Measurements from ENCODE around the gene LMNB1. TPM values are rescaled to one million over a fixed set of nuclear protein-coding genes. Genes with fewer than 3 reads are reported as not detected.
"Not testable (repeated sequence)": the region's sequence is repeated elsewhere in the genome, so short reads cannot be mapped to it uniquely, and the experiment has no call there.

Gene LMNB1
- total and polyA plus RNA-seq, 2 donors: 27.2 to 120 TPM

DNA sequence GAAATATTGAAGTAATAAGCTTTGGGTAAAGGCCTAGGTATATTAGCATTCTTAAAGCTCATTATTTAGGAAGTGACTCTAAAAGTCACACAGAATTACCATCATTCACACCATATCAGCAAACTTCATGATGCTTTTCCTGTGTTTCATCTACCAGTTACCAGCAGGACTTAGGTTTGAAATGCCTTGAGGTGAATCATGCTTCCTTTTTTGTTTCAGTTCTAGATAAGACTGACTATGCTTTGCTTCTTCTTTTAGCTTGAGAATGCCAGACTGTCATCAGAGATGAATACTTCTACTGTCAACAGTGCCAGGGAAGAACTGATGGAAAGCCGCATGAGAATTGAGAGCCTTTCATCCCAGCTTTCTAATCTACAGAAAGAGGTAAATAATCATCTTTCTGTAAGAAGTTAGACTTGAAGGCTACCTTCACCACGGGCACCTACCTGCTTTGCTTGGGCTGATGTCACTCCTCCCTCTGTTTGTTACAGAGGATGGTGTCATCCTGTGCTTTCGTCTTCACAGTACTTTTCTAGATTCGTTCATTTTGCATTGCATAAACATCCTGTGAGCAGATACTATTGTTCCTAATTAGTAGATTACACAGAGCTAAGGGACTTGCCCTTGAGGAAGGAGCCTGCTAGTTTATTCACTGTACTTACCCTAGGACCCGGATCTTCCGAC lies 34.7 kb downstream of the LMNB1 start:
- peaks cover 42 to 89% of the 10 kb centered on the region in 2 donors for H3K36me3 ChIP-seq (ENCODE audit: control insufficient read depth in 2 of 2, insufficient read depth in 2 of 2, low read length in 1 of 2)
- peak in 1 of 9 donors; percentile 27 for DNase-seq (ENCODE audit: low read depth in 6 of 9, low spot score in 9 of 9)
- H3K4me1 ChIP-seq (ENCODE audit: control insufficient read depth in 2 of 2, insufficient read depth in 2 of 2, low read length in 2 of 2): no peaks in the 10 kb centered on the region
- H3K27me3 ChIP-seq (ENCODE audit: control insufficient read depth in 2 of 2, insufficient read depth in 1 of 2, low read length in 1 of 2): no peaks in the 10 kb centered on the region
- no peaks in the 10 kb centered on the region for H3K9me3 ChIP-seq (ENCODE audit: control insufficient read depth in 2 of 2, insufficient read depth in 1 of 2, low read length in 1 of 2)
- H3K27ac ChIP-seq (ENCODE audit: low read depth in 1 of 2, low read length in 1 of 2): peak overlapping the region; percentile 46 to 64
- 90% methylated on average over 6 of the region's 6 CpGs for WGBS
- H3K4me3 ChIP-seq (ENCODE audit: low read length in 2 of 2): no peak overlapping the region

- no peak for DNase-seq (ENCODE audit: low read depth in 6 of 9, low spot score in 9 of 9)
- Histone ChIP-seq H3K36me3 (ENCODE audit: control insufficient read depth in 2 of 2, insufficient read depth in 2 of 2, low read length in 1 of 2) (peaks cover 44 to 90% of the 10 kb centered on the region in 2 donors), H3K4me1 (ENCODE audit: control insufficient read depth in 2 of 2, insufficient read depth in 2 of 2, low read length in 2 of 2) (no peaks in the 10 kb centered on the region), H3K4me3 (ENCODE audit: low read length in 2 of 2) (no peak overlapping the region), H3K9me3 (ENCODE audit: control insufficient read depth in 2 of 2, insufficient read depth in 1 of 2, low read length in 1 of 2) (no peaks in the 10 kb centered on the region), H3K27ac (ENCODE audit: low read depth in 1 of 2, low read length in 1 of 2) (peak overlapping the region; percentile 46 to 61), H3K27me3 (ENCODE audit: control insufficient read depth in 2 of 2, insufficient read depth in 1 of 2, low read length in 1 of 2) (no peaks in the 10 kb centered on the region)
- 75% methylated on average over 4 of the region's 4 CpGs for WGBS
These were observed 35.2 kb downstream of the LMNB1 start for GRCh38 chr5:126812199-126812570.

DNA sequence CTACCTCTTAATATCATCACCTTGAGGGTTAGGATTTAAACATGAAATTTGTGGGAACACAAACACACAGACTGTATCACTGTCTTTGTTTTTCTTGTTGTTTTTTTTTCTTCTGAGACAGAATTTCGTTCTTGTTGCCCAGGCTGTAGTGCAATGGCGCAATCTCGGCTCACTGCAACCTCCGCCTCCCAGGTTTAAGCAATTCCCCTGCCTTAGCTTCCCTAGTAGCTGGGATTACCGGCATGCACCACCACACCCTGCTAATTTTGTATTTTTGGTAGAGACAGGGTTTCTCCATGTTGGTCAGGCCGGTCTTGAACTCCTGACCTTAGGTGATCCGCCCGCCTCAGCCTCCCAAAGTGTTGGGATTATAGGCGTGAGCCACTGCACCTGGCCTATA lies 36.9 kb downstream of the LMNB1 start:
- not testable (repeated sequence) for H3K4me1 ChIP-seq (ENCODE audit: control insufficient read depth in 2 of 2, insufficient read depth in 2 of 2, low read length in 2 of 2); H3K9me3 ChIP-seq (ENCODE audit: control insufficient read depth in 2 of 2, insufficient read depth in 1 of 2, low read length in 1 of 2); H3K4me3 ChIP-seq (ENCODE audit: low read length in 2 of 2); H3K27me3 ChIP-seq (ENCODE audit: control insufficient read depth in 2 of 2, insufficient read depth in 1 of 2, low read length in 1 of 2); DNase-seq (ENCODE audit: low read depth in 6 of 9, low spot score in 9 of 9); H3K27ac ChIP-seq (ENCODE audit: low read depth in 1 of 2, low read length in 1 of 2)
- WGBS: 96% methylated on average over 9 of the region's 9 CpGs
- H3K36me3 ChIP-seq (ENCODE audit: control insufficient read depth in 2 of 2, insufficient read depth in 2 of 2, low read length in 1 of 2): peaks cover 44 to 94% of the 10 kb centered on the region in 2 donors

GRCh38 chr5:126814721-126815404 lies 37.9 kb downstream of the LMNB1 start:
- H3K4me3 ChIP-seq (ENCODE audit: low read length in 2 of 2): no peak overlapping the region
- H3K4me1 ChIP-seq (ENCODE audit: control insufficient read depth in 2 of 2, insufficient read depth in 2 of 2, low read length in 2 of 2): no peaks in the 10 kb centered on the region
- no peaks in the 10 kb centered on the region for H3K9me3 ChIP-seq (ENCODE audit: control insufficient read depth in 2 of 2, insufficient read depth in 1 of 2, low read length in 1 of 2)
- no peak overlapping the region for H3K27ac ChIP-seq (ENCODE audit: low read depth in 1 of 2, low read length in 1 of 2)
- DNase-seq (ENCODE audit: low read depth in 6 of 9, low spot score in 9 of 9): no peak
- H3K36me3 ChIP-seq (ENCODE audit: control insufficient read depth in 2 of 2, insufficient read depth in 2 of 2, low read length in 1 of 2): peaks cover 46 to 90% of the 10 kb centered on the region in 2 donors
- no peaks in the 10 kb centered on the region for H3K27me3 ChIP-seq (ENCODE audit: control insufficient read depth in 2 of 2, insufficient read depth in 1 of 2, low read length in 1 of 2)
- 94% methylated on average over 2 of the region's 2 CpGs for WGBS

GRCh38 chr5:126816649-126817048 lies 39.7 kb downstream of the LMNB1 start:
- no peaks in the 10 kb centered on the region for H3K27me3 ChIP-seq (ENCODE audit: control insufficient read depth in 2 of 2, insufficient read depth in 1 of 2, low read length in 1 of 2)
- no peak overlapping the region for H3K4me3 ChIP-seq (ENCODE audit: low read length in 2 of 2)
- no peak for DNase-seq (ENCODE audit: low read depth in 6 of 9, low spot score in 9 of 9)
- 98% methylated on average over 8 of the region's 8 CpGs for WGBS
- peaks cover 0 to 1% of the 10 kb centered on the region in 2 donors for H3K9me3 ChIP-seq (ENCODE audit: control insufficient read depth in 2 of 2, insufficient read depth in 1 of 2, low read length in 1 of 2)
- H3K27ac ChIP-seq (ENCODE audit: low read depth in 1 of 2, low read length in 1 of 2): no peak overlapping the region
- peaks cover 46 to 91% of the 10 kb centered on the region in 2 donors for H3K36me3 ChIP-seq (ENCODE audit: control insufficient read depth in 2 of 2, insufficient read depth in 2 of 2, low read length in 1 of 2)
- no peaks in the 10 kb centered on the region for H3K4me1 ChIP-seq (ENCODE audit: control insufficient read depth in 2 of 2, insufficient read depth in 2 of 2, low read length in 2 of 2)

- peaks cover 0 to 1% of the 10 kb centered on the region in 2 donors for H3K9me3 ChIP-seq (ENCODE audit: control insufficient read depth in 2 of 2, insufficient read depth in 1 of 2, low read length in 1 of 2)
- H3K27ac ChIP-seq (ENCODE audit: low read depth in 1 of 2, low read length in 1 of 2): no peak overlapping the region
- DNase-seq (ENCODE audit: low read depth in 6 of 9, low spot score in 9 of 9): no peak
- H3K4me3 ChIP-seq (ENCODE audit: low read length in 2 of 2): no peak overlapping the region
- H3K36me3 ChIP-seq (ENCODE audit: control insufficient read depth in 2 of 2, insufficient read depth in 2 of 2, low read length in 1 of 2): peaks cover 41 to 93% of the 10 kb centered on the region in 2 donors
- 97% methylated on average over 4 of the region's 4 CpGs for WGBS
- H3K4me1 ChIP-seq (ENCODE audit: control insufficient read depth in 2 of 2, insufficient read depth in 2 of 2, low read length in 2 of 2): no peaks in the 10 kb centered on the region
- no peaks in the 10 kb centered on the region for H3K27me3 ChIP-seq (ENCODE audit: control insufficient read depth in 2 of 2, insufficient read depth in 1 of 2, low read length in 1 of 2)
These were observed 41.8 kb downstream of the LMNB1 start for GRCh38 chr5:126818736-126819135.

DNA sequence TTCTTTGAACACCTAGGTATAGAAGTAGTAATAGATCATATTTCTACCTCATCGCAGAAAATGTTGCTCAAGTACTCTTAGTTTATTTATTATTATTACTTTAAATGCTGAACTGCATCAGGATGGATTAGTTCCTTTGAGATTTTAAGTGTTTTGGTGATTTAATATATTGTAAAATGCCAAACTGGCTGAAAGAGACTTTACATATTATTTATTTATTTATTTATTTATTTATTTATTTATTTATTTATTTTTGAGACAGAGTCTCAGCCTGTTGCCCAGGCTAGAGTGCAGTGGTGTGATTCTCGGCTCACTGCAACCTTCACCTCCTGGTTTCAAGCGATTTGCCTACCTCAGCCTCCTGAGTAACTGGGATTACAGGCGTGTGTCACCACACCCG lies 42.3 kb downstream of the LMNB1 start:
- WGBS: over 99% methylated on average over 5 of the region's 5 CpGs
- H3K4me1 ChIP-seq (ENCODE audit: control insufficient read depth in 2 of 2, insufficient read depth in 2 of 2, low read length in 2 of 2): no peaks in the 10 kb centered on the region
- H3K27me3 ChIP-seq (ENCODE audit: control insufficient read depth in 2 of 2, insufficient read depth in 1 of 2, low read length in 1 of 2): no peaks in the 10 kb centered on the region
- peaks cover 39 to 91% of the 10 kb centered on the region in 2 donors for H3K36me3 ChIP-seq (ENCODE audit: control insufficient read depth in 2 of 2, insufficient read depth in 2 of 2, low read length in 1 of 2)
- H3K4me3 ChIP-seq (ENCODE audit: low read length in 2 of 2): no peak overlapping the region
- no peak overlapping the region for H3K27ac ChIP-seq (ENCODE audit: low read depth in 1 of 2, low read length in 1 of 2)
- H3K9me3 ChIP-seq (ENCODE audit: control insufficient read depth in 2 of 2, insufficient read depth in 1 of 2, low read length in 1 of 2): peaks cover 0 to 1% of the 10 kb centered on the region in 2 donors
- DNase-seq (ENCODE audit: low read depth in 6 of 9, low spot score in 9 of 9): no peak

- peaks cover 39 to 91% of the 10 kb centered on the region in 2 donors for H3K36me3 ChIP-seq (ENCODE audit: control insufficient read depth in 2 of 2, insufficient read depth in 2 of 2, low read length in 1 of 2)
- WGBS: 63% methylated on average over 3 of the region's 3 CpGs
These were observed 49.8 kb downstream of the LMNB1 start for GRCh38 chr5:126826619-126827215.

GRCh38 chr5:126829098-126829497 lies 52.2 kb downstream of the LMNB1 start:
- Histone ChIP-seq H3K4me3 (ENCODE audit: low read length in 2 of 2) (no peak overlapping the region), H3K9me3 (ENCODE audit: control insufficient read depth in 2 of 2, insufficient read depth in 1 of 2, low read length in 1 of 2) (no peaks in the 10 kb centered on the region), H3K36me3 (ENCODE audit: control insufficient read depth in 2 of 2, insufficient read depth in 2 of 2, low read length in 1 of 2) (peaks cover 50 to 91% of the 10 kb centered on the region in 2 donors), H3K4me1 (ENCODE audit: control insufficient read depth in 2 of 2, insufficient read depth in 2 of 2, low read length in 2 of 2) (no peaks in the 10 kb centered on the region), H3K27ac (ENCODE audit: low read depth in 1 of 2, low read length in 1 of 2) (no peak overlapping the region), H3K27me3 (ENCODE audit: control insufficient read depth in 2 of 2, insufficient read depth in 1 of 2, low read length in 1 of 2) (no peaks in the 10 kb centered on the region)
- no peak for DNase-seq (ENCODE audit: low read depth in 6 of 9, low spot score in 9 of 9)
- WGBS: 98% methylated on average over 5 of the region's 5 CpGs

More at GRCh38 chr5:126826619-126827215, 49.8 kb downstream of the LMNB1 start:
- DNase-seq (ENCODE audit: low read depth in 6 of 9, low spot score in 9 of 9): no peak
- H3K9me3 ChIP-seq (ENCODE audit: control insufficient read depth in 2 of 2, insufficient read depth in 1 of 2, low read length in 1 of 2): no peaks in the 10 kb centered on the region
- H3K27me3 ChIP-seq (ENCODE audit: control insufficient read depth in 2 of 2, insufficient read depth in 1 of 2, low read length in 1 of 2): no peaks in the 10 kb centered on the region
- H3K27ac ChIP-seq (ENCODE audit: low read depth in 1 of 2, low read length in 1 of 2): no peak overlapping the region
- H3K4me3 ChIP-seq (ENCODE audit: low read length in 2 of 2): no peak overlapping the region
- H3K4me1 ChIP-seq (ENCODE audit: control insufficient read depth in 2 of 2, insufficient read depth in 2 of 2, low read length in 2 of 2): no peaks in the 10 kb centered on the region
